ENCODE results near the gene RECQL.
"Not testable (repeated sequence)": the region's sequence is repeated elsewhere in the genome, so short reads cannot be mapped to it uniquely, and the experiment has no call there.

The RECQL gene

DNA sequence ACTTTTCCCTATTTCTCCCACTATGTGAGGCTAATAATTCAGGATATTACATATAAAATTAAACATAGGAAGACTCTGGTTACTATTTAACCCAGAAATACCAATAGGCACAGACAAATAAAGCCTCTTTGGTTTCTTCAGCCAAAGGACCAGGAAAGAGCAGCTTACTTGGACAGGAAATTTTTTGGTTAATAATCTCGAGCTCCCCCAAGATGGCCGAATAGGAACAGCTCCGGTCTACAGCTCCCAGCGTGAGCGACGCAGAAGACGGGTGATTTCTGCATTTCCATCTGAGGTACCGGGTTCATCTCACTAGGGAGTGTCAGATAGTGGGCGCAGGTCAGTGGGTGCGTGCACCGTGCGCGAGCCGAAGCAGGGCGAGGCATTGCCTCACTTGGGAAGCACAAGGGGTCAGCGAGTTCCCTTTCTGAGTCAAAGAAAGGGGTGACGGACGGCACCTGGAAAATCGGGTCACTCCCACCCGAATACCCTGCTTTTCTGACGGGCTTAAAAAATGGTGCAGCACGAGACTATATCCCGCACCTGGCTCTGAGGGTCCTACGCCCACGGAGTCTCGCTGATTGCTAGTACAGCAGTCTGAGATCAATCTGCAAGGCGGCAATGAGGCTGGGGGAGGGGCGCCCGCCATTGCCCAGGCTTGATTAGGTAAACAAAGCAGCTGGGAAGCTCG lies 82.3 kb downstream of the RECQL start:
- DNase-seq, result not testable (repeated sequence)

Data from NCI-H748 treated with DMSO at 0.1 percent for 48 hours (cell line).